Ishikawa (cell line): ENCODE results near the gene CFAP45.

Source experiments
- CEBPB ChIP-seq: IDR thresholded peaks from 2 replicates; pipeline ENCODE4 v1.6.1; 2012
- CREB1 ChIP-seq: IDR thresholded peaks from 2 replicates; pipeline ENCODE4 v1.6.1; 2012; ENCODE audit warnings: low read depth
- EP300 ChIP-seq: IDR thresholded peaks from 2 replicates; pipeline ENCODE4 v1.6.1; 2012; ENCODE audit warnings: borderline replicate concordance
- FOXM1 ChIP-seq: IDR thresholded peaks from 2 replicates; pipeline ENCODE4 v1.6.1; 2012; ENCODE audit warnings: low read depth, borderline replicate concordance
- MAX ChIP-seq: IDR thresholded peaks from 2 replicates; pipeline ENCODE4 v1.6.1; 2012
- RAD21 ChIP-seq: IDR thresholded peaks from 2 replicates; pipeline ENCODE4 v1.6.1; 2012; ENCODE audit warnings: low read depth
- REST ChIP-seq: IDR thresholded peaks from 2 replicates; pipeline ENCODE4 v1.6.1; 2012; ENCODE audit warnings: low read depth, mild to moderate bottlenecking
- TAF1 ChIP-seq: IDR thresholded peaks from 2 replicates; pipeline ENCODE4 v1.6.1; 2012; ENCODE audit warnings: low read depth, mild to moderate bottlenecking
- TCF12 ChIP-seq: IDR thresholded peaks from 2 replicates; pipeline ENCODE4 v1.6.1; 2012; ENCODE audit warnings: low read depth
- USF1 ChIP-seq: IDR thresholded peaks from 2 replicates; pipeline ENCODE4 v1.6.1; 2012
- YY1 ChIP-seq: IDR thresholded peaks from 2 replicates; pipeline ENCODE4 v1.6.1; 2012; ENCODE audit warnings: low read depth

- TF ChIP-seq TCF12 (no peak), CEBPB (no peak), REST (no peak), EP300 (no peak), USF1 (peak; percentile 35; the same call in 1 of the 2 replicates), MAX (no peak), TAF1 (no peak), RAD21 (peak; percentile 99), FOXM1 (no peak), YY1 (no peak), CREB1 (no peak)
These were observed 36.4 kb upstream of the CFAP45 start for GRCh38 chr1:159936273-159936904.
